Tibial artery (tissue), 4 donors: ENCODE results near the gene ZNF892.

Experiments used
- DNase-seq, 2 donors: peaks; one replicate each; pipeline ENCODE4 v3.0.0-alpha.2; 2019
- H3K27ac ChIP-seq, 2 donors: fragments of 200-600 bp; sonication (generic) in 1 of 2; 1 replicate in 1 of 2; 2 replicates in 1 of 2; pipeline ENCODE4 v1.5.1; 2018 to 2019; ENCODE audit warnings: mild to moderate bottlenecking in 1 of 2
- H3K27me3 ChIP-seq, 2 donors: fragments of 200-600 bp; sonication (generic) in 1 of 2; one replicate each; pipeline versions ENCODE4 v1.5.1 to v1.6.0; 2016 to 2019
- H3K36me3 ChIP-seq, 3 donors: fragments of 200-600 bp; sonication (generic) in 2 of 3; one replicate each; pipeline ENCODE4 v1.5.1; 2016 to 2019; ENCODE audit warnings: mild to moderate bottlenecking in 2 of 3
- H3K4me1 ChIP-seq, 4 donors: fragments of 200-600 bp; sonication (generic) in 2 of 4; 1 replicate in 3 of 4; 2 replicates in 1 of 4; pipeline ENCODE4 v1.5.1; 2016 to 2019
- H3K4me3 ChIP-seq, 2 donors: fragments of 200-600 bp; sonication (generic) in 1 of 2; 1 replicate in 1 of 2; 2 replicates in 1 of 2; pipeline ENCODE4 v1.5.1; 2018 to 2019; ENCODE audit warnings: mild to moderate bottlenecking in 2 of 2
- H3K9me3 ChIP-seq, 3 donors: fragments of 200-600 bp; sonication (generic) in 1 of 3; one replicate each; pipeline ENCODE4 v1.5.1; 2016 to 2019
- intact Hi-C: fragments of 100-400 bp; cut with DNase I; formaldehyde crosslinking; loops from one replicate; pipeline ENCODE4 v1.15.0; 2023; ENCODE audit warnings: low total_unique reads
- TF ChIP-seq, protein P1 (sequence below), 2 experiments: fragments of 200-600 bp in 1 of 2; fragments of 450-650 bp in 1 of 2; IDR thresholded peaks; one replicate each; pipeline ENCODE4 v1.5.1; 2017 to 2019; ENCODE audit warnings: antibody characterized with exemption in 2 of 2, mild to moderate bottlenecking in 1 of 2, moderate library complexity in 1 of 2

Gene ZNF892

DNA sequence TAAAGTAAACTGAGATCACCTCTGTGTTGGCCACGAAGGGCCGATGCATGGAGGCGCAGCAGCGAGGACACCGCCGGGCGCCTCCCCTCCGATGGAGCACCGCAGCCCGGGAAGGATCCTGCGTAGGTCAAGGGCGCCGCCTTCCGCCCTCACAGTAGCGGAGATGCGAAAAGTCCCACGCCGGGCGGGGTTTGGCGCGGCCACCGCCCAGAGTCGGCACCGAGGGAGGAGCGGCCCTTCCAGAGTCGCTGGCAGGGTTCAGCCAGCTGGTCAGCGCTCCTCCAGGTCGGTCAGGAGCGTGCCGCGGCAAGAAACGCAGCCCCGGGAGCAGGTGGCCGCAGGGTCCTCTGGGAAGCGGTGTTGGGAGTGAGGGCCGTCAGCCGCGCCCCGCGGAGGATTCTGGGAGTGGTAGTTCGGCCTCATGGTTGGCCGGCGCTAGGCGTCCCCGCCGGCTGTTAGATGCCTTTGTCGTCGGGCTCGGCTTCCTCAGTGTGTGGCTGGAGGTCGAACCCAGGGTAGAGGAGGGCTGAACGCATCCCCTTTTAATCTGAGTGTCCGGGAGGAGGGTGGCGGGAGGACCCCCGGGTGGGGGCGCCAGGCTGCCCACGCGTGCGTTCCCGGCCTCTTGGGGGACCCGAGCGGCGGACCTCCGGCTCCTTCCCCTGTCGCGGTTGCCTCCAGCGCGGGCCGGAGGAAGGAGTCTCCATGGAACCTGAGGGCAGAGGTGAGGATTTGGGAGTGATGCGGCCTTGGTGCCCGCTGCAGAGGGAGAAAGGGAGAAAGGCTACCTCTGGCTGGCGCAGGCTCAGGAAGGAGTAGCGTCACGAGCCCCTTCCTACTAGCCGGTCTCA, at the start of gene ZNF892:
Gene ZNF892, plus strand, starts transcription at position 411 of the 851 bp plus-strand sequence. Its CDS starts 295 bp downstream, at position 706.
- DNase-seq, result peak; percentile 90 to 93
- peaks cover 21 to 31% (median 23%) of the 10 kb centered on the region in 3 donors for H3K36me3 ChIP-seq
- TF ChIP-seq, protein P1, sequence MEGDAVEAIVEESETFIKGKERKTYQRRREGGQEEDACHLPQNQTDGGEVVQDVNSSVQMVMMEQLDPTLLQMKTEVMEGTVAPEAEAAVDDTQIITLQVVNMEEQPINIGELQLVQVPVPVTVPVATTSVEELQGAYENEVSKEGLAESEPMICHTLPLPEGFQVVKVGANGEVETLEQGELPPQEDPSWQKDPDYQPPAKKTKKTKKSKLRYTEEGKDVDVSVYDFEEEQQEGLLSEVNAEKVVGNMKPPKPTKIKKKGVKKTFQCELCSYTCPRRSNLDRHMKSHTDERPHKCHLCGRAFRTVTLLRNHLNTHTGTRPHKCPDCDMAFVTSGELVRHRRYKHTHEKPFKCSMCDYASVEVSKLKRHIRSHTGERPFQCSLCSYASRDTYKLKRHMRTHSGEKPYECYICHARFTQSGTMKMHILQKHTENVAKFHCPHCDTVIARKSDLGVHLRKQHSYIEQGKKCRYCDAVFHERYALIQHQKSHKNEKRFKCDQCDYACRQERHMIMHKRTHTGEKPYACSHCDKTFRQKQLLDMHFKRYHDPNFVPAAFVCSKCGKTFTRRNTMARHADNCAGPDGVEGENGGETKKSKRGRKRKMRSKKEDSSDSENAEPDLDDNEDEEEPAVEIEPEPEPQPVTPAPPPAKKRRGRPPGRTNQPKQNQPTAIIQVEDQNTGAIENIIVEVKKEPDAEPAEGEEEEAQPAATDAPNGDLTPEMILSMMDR (IDR thresholded peaks at IDR 0.05), result peak in 1 of 2 experiments; percentile 21
- H3K27ac ChIP-seq, result peak within 1 kb of the TSS; percentile 93
- no peaks in the 10 kb centered on the region for H3K27me3 ChIP-seq
- peaks cover 0 to 25% (median 13%) of the 10 kb centered on the region in 3 donors for H3K9me3 ChIP-seq
- peaks cover 0 to 24% (median 9%) of the 10 kb centered on the region in 4 donors for H3K4me1 ChIP-seq
- intact Hi-C loops, result no loop called here
- peak within 1 kb of the TSS; percentile 64 to 67 for H3K4me3 ChIP-seq

DNA sequence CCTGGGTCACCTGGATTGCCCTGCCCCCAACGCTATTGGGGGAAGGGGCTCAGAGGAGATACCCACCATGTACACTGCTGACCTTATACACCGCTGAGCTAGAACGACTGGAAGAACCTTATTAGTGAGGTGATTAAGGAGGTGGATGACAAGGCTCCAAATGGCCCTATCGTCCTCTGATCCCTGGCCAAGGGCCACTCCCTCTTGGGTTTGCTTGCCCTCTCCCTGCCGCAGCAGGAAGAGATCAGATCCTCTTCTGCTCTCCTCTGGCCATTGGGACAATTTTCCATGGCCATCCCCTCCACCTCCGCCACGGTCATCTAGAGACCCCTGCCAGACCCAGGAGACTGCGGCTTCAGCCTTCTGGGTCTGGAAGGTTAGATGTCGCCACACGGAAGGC, 48.9 kb upstream of the ZNF892 start:
- peak overlapping the region; percentile 90 to 92 for H3K27ac ChIP-seq
- TF ChIP-seq, protein P1 (IDR thresholded peaks at IDR 0.05), result no peak
- no peaks in the 10 kb centered on the region for H3K27me3 ChIP-seq
- no peaks in the 10 kb centered on the region for H3K9me3 ChIP-seq
- H3K4me3 ChIP-seq, result peak overlapping the region; percentile 82 to 87
- H3K4me1 ChIP-seq, result peaks cover 0 to 13% (median 11%) of the 10 kb centered on the region in 4 donors
- no peak for DNase-seq
- H3K36me3 ChIP-seq, result peaks cover 34 to 40% (median 34%) of the 10 kb centered on the region in 3 donors
- intact Hi-C loops, result loop anchor here (5.0 kb wide), 1 partner anchor 36 kb away; the partner anchor contains the start of gene MRPS5

DNA sequence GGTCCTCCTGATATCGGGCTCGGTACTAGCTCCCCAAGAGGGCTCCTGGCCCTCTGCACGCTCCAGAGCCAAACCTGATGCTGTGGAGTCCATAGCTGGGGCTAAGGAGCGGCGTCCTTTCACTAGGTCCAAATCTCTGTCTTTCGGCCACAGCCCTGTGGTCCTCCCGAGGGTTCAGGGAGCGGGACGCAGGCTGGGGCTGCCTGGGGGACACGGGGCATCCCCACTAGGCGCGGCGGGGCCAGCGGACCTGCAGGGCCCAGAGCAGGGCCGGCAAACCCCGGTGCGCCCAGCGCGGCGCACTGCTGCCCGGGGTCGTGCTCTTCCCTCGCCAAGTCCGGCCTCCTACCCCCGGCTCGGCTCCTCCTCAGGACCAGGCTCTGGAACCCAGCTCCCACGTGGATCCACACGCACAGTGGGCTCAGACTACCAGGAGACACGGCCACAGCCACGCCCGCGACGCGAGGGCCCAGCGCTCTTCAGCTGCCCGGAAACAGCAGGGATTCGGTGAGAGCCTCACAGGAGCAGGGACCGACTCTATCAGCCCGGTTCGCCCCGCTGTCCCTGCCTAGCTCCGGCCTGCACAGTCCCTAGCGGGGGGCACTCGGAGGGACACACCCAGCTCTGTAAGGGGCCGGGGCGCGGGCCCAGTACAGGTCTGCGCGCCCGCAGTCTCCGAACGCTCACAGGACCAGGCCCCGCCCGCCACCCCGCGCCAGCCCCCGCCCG, 48.3 kb upstream of the ZNF892 start:
- TF ChIP-seq, protein P1 (IDR thresholded peaks at IDR 0.05), result no peak
- Histone ChIP-seq H3K9me3 (no peaks in the 10 kb centered on the region), H3K36me3 (peaks cover 27 to 35% (median 28%) of the 10 kb centered on the region in 3 donors), H3K4me3 (peak overlapping the region; percentile 82 to 87), H3K27ac (peak overlapping the region; percentile 90 to 92), H3K27me3 (no peaks in the 10 kb centered on the region), H3K4me1 (peaks cover 0 to 16% (median 12%) of the 10 kb centered on the region in 4 donors)
- DNase-seq, result peak; percentile 40 to 72
- intact Hi-C loops, result loop anchor here (5.0 kb wide), 1 partner anchor 37 kb away; the partner anchor contains the start of gene MRPS5

DNA sequence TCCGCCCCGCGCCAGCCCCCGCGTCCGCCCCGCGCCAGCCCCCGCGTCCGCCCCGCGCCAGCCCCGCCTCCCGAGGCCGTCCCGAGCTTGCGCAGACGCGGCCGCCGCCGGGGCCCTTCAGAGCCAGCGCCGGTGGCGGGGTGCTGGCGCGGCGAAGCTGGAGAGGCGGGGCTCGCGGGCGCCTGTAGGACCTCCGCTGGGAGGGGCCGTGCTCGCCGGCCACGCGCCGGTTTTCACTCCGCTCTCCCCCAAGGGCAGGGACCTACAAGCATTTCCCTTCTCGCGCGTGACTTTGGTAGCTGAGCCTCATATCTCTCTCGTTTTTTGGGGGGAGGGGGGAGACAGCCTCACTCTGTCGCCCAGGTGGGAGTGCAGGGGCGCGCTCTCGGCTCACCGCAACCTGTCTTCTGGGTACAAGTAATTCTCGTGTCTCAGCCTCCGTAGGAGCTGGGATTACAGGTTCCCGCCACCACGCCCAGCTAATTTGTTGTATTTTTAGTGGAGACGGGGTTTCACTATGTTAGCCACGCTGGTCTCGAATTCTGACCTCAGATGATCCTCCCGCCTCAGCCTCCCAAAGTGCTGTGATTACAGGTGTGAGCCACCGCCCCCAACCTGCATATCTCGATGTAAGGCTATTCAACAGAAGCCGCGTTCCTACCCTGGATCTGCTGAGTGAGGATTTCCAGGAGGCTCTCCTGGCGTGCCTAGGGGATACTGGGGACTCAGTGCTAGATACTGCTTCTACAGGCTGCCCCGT, 47.5 kb upstream of the ZNF892 start, which contains the start of gene ZNF514:
Gene ZNF514, minus strand, starts transcription at position 159 of the 760 bp plus-strand sequence. CDS start 6,595 bp downstream, outside the sequence.
- Histone ChIP-seq H3K4me1 (peaks cover 0 to 24% (median 17%) of the 10 kb centered on the region in 4 donors), H3K9me3 (no peaks in the 10 kb centered on the region), H3K27me3 (no peaks in the 10 kb centered on the region), H3K4me3 (peak within 1 kb of the TSS; percentile 82 to 87), H3K36me3 (peaks cover 19 to 27% (median 20%) of the 10 kb centered on the region in 3 donors), H3K27ac (peak within 1 kb of the TSS; percentile 90 to 92)
- intact Hi-C loops, result loop anchor here (5.0 kb wide), 1 partner anchor 38 kb away; the partner anchor contains the start of gene MRPS5
- peak; percentile 77 to 90 for DNase-seq
- TF ChIP-seq, protein P1 (IDR thresholded peaks at IDR 0.05), result no peak

DNA sequence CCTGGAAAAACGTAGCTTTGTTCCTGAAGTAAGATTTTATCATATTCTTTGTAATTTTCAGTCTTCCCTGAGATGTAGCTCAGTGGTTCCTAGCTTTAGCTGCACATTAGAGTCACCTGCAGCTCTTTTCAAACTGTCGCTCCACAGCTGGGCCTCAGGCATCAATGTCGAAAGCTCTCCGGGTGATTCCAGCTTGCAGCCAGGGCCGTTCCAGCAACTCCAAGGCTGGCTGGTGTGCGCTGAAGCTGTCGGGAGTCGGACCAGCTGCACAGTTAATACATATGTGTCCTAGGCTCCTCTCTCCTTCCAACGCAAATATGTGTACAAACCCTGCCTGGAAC, 42.3 kb upstream of the ZNF892 start:
- Histone ChIP-seq H3K27me3 (no peaks in the 10 kb centered on the region), H3K4me1 (peaks cover 0 to 26% (median 15%) of the 10 kb centered on the region in 4 donors), H3K9me3 (no peaks in the 10 kb centered on the region), H3K36me3 (no peaks in the 10 kb centered on the region), H3K27ac (peak overlapping the region; percentile 83 to 87), H3K4me3 (peak overlapping the region; percentile 66 to 69)
- intact Hi-C loops, result no loop called here
- no peak for DNase-seq
- TF ChIP-seq, protein P1 (IDR thresholded peaks at IDR 0.05), result no peak
